Epithelial cell of esophagus (primary cell): ENCODE data around the gene HMGXB3.

Experiments used
- DNase-seq: peaks from one replicate; pipeline ENCODE4 v3.0.0; 2010; ENCODE audit warnings: low read depth
- H3K4me3 ChIP-seq: 2 replicates; pipeline ENCODE4 v1.5.1; 2011; ENCODE audit warnings: mild to moderate bottlenecking, low read length, control low read depth
- CTCF ChIP-seq: IDR thresholded peaks from 2 replicates; pipeline ENCODE4 v1.5.1; 2011; ENCODE audit warnings: low read depth, mild to moderate bottlenecking, low read length, control low read depth, inconsistent platforms; ENCODE audit not compliant: insufficient read depth; ENCODE audit errors: missing control alignments

The HMGXB3 gene

DNA sequence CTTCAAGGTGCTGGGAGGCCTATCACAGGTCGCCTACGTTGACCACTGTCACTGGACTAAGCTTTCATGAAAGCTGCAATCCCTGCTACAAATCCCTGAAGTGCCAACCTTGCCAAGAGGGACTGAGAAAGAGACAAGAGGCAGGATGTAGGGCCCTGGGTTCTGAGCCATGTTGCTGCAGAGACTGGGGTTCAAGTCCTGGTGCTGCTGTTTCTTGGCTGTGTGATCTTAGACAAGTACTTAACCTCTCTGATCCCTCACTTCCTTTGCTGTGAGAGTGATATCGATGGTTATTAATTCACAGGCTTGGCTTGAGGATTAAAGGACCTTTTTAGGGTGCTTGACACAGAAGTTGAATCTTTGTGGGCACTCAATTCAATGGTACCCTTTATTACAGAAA, 70.3 kb downstream of the HMGXB3 start:
- no peak for TF ChIP-seq CTCF
- DNase-seq, result no peak
- H3K4me3 ChIP-seq, result no peak overlapping the region

DNA sequence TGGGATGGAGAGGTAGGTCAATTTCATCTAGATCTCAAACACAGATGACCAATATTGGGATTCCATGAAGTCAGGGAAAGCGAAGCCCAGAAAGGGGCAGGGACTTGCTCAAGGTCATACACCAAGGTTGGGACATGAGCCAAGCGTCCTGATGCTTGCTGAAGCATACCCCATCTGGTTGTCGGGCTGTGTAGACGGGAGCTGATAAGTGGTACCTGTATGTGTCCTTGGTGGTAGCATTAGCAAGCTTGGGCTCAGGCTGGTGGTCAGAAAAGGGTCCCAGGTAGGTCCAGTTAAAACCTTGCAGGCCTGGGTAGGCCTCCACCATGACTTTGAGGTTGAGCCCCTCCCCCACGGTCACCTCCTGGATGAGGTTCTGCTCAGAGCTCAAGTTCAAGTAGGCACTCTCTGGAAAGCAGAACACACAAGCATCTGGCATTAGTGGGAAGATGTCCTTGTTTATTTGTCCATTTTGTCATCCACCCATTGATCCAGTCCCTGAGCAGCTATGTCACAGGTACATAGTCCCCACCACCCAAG, 72.6 kb downstream of the HMGXB3 start:
- TF ChIP-seq CTCF, result no peak
- no peak for DNase-seq
- no peak overlapping the region for H3K4me3 ChIP-seq

GRCh38 chr5:150073677-150074076, 73.1 kb downstream of the HMGXB3 start:
- TF ChIP-seq CTCF, result no peak
- H3K4me3 ChIP-seq, result no peak overlapping the region
- no peak for DNase-seq

DNA sequence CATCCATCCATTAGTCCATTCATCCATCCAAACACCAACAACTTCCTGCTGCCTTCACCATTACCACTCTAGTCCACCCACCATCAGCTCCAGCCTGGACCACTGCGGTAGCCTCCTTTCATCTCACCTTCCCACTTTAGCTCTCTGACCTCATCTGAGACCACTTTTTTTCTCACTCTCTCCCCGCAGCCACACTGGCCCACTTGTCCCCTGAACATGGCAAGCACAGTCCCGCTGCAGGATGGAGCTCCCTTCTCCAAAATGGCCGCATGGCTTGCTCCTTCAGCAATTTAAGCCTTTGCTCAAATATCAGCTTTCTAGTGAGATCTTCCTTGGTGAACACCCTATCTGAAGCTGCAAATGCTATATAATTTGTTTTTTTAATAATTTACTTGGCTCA, 74.7 kb downstream of the HMGXB3 start:
- no peak for TF ChIP-seq CTCF
- no peak for DNase-seq
- H3K4me3 ChIP-seq, result no peak overlapping the region

DNA sequence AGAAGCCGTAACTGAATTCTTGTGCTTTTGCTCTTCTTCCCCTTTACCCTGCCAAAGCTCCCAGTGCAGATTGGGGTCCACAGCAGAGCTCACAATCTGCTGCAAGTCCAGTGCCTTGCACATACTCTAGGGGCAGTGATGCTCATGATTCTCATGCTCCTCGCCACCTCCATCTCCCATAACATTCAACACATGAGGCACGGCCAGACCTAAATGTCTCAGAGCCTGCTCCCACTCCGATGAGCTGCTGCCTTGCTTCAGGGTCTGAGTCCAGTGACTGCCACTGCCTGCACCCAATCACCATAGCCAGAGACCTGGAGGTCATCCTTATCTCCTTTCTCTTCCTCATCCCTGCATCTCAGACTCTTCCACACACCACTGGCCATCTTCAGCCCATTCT, 75.3 kb downstream of the HMGXB3 start:
- no peak overlapping the region for H3K4me3 ChIP-seq
- DNase-seq, result no peak
- no peak for TF ChIP-seq CTCF

GRCh38 chr5:150077060-150077459, 76.5 kb downstream of the HMGXB3 start:
- no peak for DNase-seq
- no peak overlapping the region for H3K4me3 ChIP-seq
- TF ChIP-seq CTCF, result no peak

DNA sequence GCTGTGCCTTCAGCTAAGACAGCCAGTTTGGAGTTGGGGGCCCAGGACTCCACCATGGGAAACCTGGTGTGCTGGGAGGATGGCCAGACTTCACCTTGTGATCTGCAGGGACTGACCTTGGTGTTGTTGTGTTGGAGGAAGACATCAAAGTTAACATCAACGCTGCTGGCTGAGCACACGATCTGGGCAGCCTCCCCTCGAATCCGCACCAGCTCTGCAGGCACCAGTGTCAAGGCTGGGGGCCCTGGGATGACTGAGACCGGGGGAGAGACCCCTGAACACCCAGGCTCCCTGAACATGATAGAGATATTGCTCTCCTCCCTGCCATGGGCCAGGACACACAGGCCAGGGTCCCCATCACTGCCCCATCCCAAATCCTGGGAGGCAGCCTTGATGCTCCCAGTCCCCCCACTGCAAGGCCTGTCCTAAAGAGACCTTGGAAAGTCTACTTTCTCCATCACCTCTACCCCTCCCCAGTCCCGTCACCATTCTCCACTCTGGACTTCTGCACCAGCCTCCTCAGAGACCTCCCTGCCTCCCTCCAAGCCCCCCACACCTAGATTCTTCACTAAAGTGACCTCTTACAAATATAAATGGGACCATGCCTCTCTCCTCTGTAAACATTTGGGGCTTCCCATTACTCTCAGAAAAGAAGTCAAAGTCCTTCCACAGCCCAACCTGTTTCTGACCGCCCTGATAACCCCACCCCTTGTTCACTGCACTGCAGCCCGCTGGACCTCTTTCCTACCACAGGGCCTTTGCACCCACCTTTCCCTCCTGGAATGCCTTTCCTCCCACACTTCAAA, 77.7 kb downstream of the HMGXB3 start:
- no peak for DNase-seq
- no peak for TF ChIP-seq CTCF
- H3K4me3 ChIP-seq, result no peak overlapping the region
